T follicular helper cell (primary cell): ENCODE measurements around the gene PKP1.

ENCODE experiments used
- DNase-seq: peaks from one replicate; pipeline ENCODE4 v3.0.0-alpha.2; 2020; ENCODE audit warnings: low read depth

Gene PKP1

DNA sequence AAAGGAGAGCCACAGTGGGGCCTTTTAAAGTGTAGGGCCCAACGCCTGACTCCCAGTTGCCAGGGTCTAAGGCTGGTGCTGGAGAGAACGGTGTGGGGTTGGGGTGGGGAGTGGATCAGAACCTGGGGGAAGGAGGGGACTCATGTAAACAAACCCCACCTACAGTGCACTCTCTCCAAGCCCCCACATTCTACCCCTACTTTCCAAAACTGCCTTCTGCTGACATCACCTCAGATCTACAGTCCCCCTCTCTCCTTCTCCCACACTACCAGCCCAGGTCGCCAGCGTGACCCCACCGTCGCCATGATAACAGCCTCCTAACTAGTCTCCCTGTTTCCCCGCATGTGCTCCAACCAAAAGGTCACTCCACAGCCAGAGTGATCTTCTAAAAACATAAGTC, 67.6 kb downstream of the PKP1 start:
- DNase-seq, result no peak

DNA sequence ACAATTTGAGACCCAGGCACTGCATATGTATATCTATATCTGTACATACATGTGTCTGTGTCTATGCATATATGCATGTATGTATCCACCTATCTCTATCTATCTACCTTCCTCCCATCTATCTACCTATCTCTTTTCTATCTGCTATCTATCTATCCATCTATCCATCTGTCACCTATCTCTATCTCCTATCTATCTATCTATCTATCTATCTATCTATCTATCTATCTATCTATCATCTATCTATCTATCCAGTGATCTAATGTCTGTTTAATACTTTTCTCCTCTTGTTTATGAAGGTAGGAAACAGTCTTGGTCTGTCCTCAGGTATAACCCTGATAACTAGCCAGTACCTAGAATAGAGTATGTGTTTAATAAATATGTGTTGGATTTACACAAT, 68.3 kb downstream of the PKP1 start:
- no peak for DNase-seq

DNA sequence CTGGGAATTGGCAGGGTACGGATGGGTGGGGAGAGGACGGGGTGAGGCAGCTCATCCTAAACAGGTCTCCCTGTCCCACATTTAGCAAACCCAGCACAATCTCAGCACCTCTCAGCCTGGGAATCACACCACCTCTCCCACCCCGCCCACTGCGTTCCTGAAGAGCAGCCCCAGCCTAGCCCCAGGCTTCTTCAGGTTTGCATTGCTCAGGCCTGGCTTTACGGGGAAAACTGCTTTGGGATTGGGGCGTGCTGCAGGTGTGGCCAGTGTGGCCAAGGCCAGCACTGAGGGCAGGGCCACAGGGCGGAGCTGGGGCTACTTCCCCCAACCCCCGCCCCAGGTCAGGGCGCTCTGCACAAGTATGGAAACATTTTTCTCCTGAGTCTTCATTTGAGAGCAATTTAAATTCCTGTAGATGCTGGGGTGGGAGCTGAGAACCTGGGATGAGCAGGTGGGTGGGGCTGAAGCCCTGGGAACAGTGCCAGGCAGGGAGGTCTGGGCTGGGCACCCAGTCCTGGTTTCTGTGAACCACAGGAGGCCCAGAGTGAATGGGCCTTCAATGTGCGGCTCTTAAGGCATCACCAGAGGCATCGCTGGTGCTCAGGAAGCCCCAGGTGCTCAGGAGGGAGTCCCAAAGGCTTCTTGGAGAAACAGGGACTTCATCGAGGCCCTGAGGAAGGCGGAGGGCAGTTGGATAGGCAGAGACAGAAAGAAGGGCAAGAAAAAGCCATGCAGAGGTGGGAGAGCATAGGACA, 70.1 kb downstream of the PKP1 start:
- no peak for DNase-seq

DNA sequence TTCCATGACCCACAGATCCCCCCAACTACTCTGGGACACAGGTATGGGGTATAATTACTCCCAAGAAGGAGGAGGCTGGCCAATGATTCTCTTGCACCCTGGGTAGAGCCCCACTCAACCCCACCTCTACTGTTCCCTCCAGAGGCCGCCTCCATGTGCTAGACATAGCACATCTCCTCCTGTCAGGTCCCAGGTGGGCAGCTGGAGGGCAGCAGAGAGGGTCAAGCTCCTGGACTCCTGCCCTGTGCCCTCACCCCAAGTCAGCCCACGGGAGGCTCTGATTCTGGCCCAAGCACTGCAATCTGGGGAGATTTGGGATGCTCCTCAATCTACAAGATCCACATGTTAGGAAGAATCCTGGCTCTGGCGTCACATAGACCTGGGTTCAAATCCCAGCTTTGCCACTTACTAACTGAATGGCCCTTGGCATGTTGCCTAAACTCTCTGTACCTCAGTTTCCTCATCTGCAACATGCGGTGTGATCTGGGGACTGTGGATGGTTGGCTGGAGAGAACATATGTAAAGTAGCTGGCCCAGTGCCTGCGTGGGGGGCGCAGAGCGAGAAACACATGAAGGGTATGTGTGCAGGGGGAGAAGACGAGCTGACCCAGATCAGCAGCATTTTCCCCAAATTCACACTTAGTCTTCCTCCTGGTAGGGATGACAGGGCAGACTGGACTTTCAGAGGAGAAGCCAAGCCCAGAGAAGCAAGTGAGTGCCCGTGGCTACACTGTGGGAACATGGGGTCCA, 71.0 kb downstream of the PKP1 start:
- DNase-seq, result no peak

DNA sequence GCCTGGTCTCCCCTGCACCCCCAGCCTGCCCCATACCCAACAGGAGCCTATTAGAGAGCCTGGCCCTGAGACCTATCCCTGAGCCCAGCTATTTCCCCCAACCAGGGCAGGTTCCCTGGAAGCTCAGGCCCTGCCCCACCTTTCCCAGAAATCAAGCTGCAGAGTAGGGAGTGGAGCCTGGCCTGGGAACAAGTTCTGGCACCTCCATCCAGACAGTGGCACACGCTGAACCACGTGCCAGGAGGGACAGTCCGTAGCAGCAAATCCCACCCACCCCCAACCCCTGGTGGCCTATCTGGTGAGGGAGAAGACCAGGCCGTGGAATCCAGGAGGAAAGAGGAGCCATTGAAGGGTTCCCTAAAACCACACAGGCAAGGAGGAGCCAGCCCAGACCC, 71.6 kb downstream of the PKP1 start:
- no peak for DNase-seq

DNA sequence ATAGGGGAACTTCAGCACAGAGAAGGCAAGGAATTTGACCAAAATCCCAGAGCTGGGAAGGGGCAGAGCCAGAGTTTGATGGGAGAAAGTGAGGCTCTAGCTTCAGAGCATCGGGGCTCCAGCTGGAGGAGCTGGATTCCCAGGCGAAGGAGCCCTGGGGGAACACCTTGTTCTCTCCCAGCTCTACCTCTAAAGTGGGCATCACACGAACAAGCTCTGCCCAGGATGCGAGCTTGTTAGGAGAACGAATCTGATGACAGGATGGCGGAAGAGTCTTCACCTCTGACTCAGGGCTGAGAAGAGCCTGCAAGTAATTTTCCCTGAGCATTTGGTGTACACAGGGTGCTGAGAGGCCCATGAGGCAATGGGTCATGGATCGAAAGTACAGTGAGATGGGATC, 72.2 kb downstream of the PKP1 start:
- DNase-seq, result no peak

DNA sequence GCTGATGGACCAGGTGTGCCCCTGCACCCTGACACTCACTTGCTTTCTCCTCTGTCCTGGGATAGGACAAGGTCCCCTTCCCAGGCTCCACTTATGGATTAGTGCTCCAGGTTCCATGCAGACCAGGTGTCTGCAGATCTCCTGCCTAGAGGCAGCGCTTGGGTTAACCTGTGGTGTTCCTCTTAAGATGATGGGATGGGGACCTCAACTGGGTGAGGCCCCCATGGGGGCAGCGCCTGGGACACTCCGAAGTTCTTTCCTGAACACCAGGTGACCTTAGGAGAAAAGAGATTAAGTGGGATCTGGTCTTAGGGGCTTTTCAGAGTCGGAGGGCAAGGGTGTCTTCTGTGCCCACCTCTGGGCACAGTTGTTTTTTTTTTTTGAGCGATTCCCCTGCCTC, 72.9 kb downstream of the PKP1 start:
- DNase-seq, result no peak

DNA sequence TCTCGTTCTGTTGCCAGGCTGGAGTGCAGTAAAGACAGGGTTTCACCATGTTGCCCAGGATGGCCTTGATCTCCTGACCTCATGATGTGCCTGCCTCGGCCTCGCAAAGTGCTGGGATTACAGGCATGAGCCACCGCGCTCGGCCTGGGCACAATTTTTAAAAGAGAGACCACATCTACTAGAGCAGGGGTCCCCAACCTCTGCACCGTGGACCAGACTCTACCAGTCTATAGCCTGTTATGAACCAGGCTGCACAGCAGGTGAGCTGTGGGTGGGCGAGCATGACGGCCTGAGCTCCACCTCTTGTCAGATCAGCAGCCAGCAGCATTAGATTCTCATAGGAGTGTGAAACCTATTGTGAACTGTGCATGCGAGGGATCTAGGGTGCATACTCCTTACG, 73.4 kb downstream of the PKP1 start:
- DNase-seq, result no peak

DNA sequence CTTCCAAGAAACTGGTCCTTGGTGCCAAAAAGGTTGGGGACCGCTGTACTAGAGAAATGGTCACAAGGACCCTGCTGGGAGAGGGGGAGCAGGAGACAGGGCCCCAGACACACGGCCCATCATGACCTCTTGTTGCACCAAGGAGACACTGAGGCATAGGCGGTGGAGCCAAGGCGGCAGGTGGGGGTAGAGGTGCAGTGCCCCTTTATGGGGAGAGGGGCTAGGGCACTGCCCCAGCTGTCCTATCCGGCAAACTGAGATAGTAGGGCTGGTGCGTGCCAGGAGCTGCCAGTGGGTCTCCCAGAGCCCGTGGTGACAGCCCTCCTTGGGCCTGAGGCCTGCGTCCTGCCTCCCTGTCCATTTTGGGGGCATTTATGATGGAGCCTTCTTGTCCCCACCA, 73.9 kb downstream of the PKP1 start:
- DNase-seq, result no peak

DNA sequence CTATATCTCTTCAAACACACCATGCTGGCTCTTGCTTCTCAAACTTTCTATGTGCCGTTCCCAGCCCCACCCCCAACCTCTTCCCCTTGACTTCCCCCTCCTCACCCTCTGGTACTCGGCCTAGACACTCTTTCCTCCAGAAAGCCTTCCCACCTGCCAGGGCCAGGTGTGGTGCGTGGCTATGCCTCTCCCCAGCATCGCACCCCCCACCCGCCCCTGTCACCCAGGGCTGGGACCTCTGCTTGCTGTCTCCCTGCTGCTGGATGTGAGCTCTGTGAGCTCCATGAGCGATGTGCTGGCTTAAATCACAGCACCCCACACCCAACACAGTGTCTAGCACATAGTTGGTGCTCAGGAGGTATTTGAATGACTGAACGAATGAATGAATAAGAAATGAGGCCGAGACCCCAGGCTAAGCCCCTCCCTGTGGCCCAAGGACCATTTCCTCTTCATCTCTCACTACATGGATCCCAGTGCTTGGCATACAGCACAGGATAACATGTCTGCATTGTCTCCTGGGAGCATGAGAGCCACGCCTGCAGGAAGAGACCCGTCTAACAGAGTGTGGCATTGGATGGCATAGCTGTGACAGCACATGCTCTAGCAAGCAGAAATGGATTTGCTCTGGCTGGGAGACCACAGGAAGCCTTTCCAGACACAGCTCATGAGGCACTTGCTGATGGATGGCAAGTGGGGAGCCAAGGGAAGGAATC, 74.5 kb downstream of the PKP1 start:
- DNase-seq, result no peak

DNA sequence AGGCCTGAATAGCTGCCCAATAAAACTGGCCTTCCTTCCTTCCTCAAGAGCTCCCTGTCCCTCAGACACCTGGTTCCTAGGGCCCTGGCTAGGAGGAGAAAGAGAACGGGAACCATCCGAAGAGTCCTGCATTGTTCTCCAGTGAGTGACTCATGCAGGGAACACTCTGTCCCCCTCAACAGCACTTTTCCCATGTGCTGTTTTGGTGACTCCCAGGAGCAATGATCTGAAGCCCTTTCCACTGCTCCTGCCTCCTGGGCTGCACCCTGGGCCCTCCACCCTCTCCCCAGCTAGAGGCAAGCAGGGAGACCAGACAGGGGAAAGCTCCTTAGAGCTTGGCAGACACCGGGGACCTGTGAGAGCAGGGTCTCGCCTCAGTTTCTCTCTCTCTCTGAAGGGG, 75.3 kb downstream of the PKP1 start:
- no peak for DNase-seq

DNA sequence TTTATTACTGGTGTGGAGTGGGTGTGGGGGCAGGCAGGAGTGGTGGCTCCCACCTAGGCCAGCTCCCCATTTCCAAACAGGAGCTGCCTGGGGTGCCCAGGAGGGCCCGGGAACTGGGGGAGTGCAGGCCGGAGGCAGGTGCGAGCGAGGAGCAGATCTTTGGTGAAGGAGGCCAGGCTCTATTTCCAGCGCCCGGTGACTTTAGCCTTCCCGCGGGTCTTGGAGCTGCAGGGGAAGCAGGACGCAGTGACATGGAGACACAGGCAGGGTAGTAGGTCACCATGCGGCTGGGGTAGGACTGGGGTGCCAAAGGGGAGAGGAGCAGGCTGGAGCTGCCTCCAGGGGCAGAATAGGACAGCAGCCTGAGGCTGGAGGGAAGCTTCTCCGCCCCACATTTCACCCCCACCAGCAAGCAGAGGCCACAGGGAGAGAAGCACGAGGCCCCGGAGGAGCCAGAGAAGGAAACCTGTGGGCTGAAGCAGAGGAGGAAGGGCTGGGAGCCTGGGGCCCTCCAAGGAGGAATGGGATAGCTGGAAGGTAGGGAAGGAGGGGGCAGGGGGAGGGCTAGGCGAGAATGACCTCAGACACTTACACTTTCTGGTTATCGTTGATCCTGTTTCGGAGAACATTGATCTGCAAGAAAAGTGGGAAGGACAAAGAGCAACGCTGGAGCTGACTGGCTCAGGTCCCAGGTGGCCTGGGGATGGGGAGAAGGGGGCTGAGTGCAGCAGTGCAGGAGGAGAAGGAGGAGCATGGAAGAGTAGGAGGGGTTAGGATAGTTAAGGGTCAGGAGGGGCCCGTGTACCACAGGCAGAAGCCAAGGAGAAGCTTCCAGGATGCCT, 75.9 kb downstream of the PKP1 start:
- DNase-seq, result no peak

DNA sequence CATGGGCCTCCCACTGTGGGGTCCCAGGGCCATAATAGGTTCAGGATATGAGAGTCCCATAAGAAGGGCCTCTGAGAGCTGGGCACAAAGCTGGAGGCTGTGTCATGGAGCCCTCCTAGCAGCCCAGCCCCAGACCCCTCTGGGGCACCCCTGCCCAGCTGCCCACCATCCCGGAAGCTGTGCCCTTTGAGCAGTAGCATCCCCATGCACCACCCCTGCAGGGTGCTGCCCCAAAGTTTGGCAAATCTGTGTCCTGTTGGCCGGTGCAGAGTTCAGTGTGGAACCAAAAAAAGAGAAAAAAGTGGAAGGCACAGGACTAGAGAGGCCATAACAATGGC, 76.5 kb downstream of the PKP1 start:
- DNase-seq, result no peak

DNA sequence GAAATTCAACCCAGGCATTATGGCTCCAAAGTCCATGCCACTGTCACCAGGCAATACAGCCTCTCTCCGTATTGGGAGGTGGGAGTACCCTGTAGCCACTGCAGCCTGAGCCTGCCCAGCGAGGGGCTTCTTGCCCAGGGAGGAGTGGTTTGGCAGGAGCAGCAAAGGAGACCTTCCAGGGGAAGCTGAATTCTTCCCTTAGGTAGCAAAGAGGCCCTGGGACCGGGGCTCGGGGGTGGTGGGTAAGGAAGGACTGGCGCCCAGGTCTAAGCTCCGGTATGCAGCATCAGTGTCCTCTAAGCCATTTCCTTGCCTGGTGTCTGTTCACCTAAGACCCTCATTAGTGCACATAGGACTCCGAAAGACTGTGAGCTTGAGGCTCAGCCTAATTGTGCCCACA, 77.2 kb downstream of the PKP1 start:
- no peak for DNase-seq

DNA sequence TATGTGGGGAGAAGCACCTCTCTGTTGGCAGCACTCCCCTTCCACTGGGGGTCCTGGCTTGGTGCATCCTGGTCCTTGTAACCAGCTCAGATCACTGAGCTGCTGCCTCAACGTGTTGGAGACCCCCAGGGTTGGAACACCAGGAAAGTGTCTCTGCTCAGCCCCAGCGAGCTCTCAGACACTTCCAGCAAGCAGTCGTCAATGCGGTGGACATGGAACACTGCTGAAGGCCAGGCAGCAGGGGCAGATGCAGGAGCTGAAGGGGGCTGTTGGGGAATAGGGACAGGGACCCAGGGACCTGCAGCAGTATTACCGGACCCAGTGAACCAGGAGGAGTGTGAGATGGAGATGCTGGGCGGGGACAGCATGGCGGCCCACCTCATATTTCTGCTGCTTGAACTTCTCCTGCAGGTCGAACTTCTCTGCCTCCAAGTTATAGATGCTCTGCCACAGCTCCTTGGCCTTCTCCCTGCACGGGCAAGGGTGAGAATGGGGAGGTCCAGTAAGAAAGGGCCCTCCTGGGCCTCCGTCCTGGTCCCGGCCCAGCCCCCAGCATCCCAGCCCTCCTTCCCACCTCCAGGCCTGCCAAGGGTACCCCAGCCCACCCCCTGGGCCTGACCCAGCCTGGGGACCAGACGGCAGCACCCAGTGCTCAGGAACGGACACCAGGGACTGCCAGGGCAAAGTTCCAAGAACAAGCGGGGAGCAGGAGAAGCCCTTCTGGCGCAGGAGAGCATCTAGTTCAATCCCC, 77.8 kb downstream of the PKP1 start:
- no peak for DNase-seq

DNA sequence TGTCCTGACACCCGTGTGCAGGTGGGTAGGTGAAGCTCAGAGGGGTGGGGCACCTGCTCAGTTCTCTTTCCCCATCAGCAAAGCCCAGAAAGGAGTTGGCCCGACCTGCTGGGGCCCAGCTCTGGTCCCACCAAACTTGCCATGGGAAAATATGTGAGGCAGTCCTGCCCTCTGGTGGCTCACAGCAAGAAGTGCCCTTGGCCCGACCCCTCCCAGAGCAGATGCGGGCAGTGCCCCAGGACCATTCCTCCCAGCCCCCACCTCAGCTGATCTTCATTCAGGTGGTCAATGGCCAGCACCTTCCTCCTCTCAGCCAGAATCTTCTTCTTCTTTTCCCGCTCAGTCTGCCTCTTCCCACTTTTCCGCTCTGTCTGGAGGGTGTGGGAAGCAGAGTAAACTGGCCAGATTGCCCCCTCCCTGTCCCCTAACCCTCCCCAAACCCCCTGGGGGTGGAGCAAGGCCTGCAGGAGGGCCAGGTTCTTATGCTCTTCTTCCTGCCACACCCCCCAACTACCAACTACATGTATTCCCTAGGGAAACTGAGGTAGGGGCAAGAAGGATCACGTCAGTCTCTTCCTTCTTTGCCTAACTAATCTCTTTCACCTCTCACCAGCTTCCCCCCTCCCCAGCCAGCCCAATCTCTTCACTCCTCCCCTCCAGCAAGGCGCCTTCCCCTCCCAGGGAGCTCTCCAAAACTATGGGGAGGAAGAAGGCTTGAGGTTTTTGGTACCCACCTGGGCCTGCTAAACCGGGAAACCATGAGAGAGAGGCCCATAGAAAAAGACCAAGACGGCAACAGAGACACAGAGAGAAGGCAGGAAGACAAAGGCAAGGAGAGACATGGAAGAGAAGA, 78.6 kb downstream of the PKP1 start:
- no peak for DNase-seq

DNA sequence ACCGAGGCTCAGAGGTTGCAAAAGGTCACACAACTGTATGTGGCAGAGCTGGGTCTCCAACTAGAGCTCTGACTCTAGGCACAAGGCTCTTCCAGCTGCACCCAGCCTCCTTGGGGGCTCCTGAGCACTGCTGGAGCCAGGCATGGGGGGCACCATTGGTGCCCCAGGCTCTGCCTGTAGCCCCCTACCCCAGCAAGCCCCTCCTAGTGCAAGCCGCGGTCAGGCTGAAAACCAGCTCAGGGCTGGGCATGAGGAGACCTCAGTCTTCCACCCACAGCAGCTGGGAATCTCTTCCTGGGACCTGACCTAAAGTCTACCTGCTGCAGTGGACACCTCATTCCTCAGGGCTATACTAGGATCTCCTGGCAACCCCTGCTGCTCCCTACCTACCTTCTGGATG, 79.6 kb downstream of the PKP1 start:
- no peak for DNase-seq

DNA sequence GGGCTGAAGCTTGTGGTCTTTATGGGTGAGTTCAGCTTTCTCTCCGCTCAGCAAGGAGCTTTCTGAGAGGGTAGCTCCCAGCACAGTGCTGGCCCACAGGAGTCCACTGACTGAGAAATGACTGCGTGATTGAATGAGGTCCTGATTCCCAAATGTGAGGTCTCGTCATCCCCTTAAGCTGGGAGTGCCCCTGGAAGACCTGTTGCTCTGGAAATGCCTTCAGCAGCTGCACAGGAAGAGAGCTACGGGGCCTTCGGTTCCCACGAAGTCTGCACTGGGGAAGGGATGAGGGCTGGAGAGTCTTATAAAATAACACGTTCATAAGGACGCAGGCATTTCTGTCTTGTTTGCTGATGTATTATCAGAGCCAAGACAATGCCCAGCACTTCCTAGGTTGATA, 80.2 kb downstream of the PKP1 start:
- no peak for DNase-seq

DNA sequence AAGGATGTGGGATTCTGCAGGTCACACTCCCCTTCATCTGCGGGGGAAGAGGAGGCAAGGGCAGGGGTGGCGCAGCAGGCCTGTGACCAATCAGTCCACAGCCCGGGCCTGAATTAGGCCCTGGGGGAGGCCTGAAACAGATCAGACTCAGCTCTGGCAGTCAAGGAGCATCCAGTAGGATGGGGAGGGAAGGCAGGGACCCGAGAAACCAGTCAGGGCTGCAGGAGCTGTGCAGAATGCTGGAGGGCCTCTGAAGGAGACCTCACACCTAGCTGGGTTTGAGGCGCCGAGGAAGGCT, 81.5 kb downstream of the PKP1 start:
- DNase-seq, result no peak

DNA sequence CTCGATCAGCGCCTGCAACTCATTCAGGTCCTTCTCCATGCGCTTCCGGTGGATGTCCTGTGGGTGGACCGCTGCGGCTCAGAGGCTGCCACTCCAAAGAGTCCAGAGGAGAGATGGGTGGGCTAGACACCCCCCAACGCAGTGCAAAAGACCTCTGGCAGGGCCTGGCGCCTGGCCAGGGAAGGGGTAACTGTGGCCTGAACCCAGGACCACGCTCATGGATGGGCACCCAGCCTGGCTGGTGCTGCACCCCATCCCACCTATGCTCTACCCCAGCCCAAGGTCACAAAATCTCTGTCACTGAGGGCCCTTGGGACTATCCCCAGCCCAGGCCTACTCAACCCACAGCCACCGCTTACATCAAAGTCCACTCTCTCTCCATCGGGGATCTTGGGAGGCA, 81.9 kb downstream of the PKP1 start:
- DNase-seq, result no peak

DNA sequence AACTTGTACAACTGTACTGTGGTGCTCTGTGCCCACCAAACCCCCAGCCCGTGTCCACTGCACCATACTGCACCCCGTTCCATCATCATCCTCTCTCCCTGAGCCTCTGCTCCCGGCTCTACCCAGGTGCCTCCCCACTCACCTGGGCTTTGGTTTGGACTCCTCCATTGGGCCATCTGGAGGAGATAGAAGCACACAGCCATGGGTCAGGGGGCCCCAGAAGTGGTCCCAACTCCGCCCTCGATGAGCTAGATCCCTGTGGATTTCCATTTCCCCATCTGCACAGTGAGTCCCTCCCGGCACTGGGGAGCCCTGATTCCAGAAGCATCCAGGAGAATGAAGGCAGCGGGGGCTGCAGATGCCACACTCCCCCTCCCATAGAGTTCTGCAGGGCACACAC, 83.4 kb downstream of the PKP1 start:
- no peak for DNase-seq
